CD14-positive monocyte (primary cell): ENCODE results near the gene GRAMD2B. TPM values are rescaled to one million over a fixed set of nuclear protein-coding genes. Genes with fewer than 3 reads are reported as not detected.

Experiments used
- DNase-seq, 3 donors: peaks; one replicate each; pipeline ENCODE4 v3.0.0-alpha.2; 2011 to 2022
- H2AFZ ChIP-seq: 2 replicates; pipeline ENCODE4 v1.6.0; 2012; ENCODE audit warnings: mild to moderate bottlenecking, low read depth, low read length, inconsistent platforms; ENCODE audit not compliant: insufficient read depth, poor library complexity, severe bottlenecking
- H3K27ac ChIP-seq, 2 donors: 1 replicate in 1 of 2; 2 replicates in 1 of 2; pipeline ENCODE4 v1.5.1; 2012 to 2013; ENCODE audit warnings: low read length in 2 of 2, control low read depth in 1 of 2, inconsistent platforms in 1 of 2, low read depth in 1 of 2, mild to moderate bottlenecking in 1 of 2
- H3K27me3 ChIP-seq, 2 donors: one replicate each; pipeline versions ENCODE4 v1.6.0 to v1.6.1; 2011 to 2013; ENCODE audit warnings: low read length in 2 of 2; ENCODE audit not compliant: control insufficient read depth in 2 of 2, insufficient read depth in 2 of 2
- H3K36me3 ChIP-seq, 2 donors: replicated peaks in 1 of 2; 1 replicate in 1 of 2; 2 replicates in 1 of 2; pipeline versions ENCODE4 v1.5.1 to v1.6.1; 2012 to 2013; ENCODE audit warnings: low read length in 2 of 2, control low read depth in 1 of 2, inconsistent platforms in 1 of 2, mild to moderate bottlenecking in 1 of 2; ENCODE audit not compliant: insufficient read depth in 2 of 2, control insufficient read depth in 1 of 2
- H3K4me1 ChIP-seq, 2 donors: 1 replicate in 1 of 2; 2 replicates in 1 of 2; pipeline versions ENCODE4 v1.5.1 to v1.6.1; 2012 to 2013; ENCODE audit warnings: low read length in 2 of 2, control low read depth in 1 of 2, inconsistent platforms in 1 of 2, mild to moderate bottlenecking in 1 of 2, moderate library complexity in 1 of 2; ENCODE audit not compliant: insufficient read depth in 2 of 2, control insufficient read depth in 1 of 2
- H3K4me2 ChIP-seq: replicated peaks from 2 replicates; pipeline ENCODE3; 2012; ENCODE audit warnings: low read length, moderate library complexity, mild to moderate bottlenecking; ENCODE audit not compliant: poor library complexity, severe bottlenecking; ENCODE audit errors: extremely low read depth
- H3K4me3 ChIP-seq, 3 experiments: fragments of 200-600 bp in 1 of 3; sonication (generic) in 1 of 3; replicated peaks in 1 of 3; 1 replicate in 2 of 3; 2 replicates in 1 of 3; pipeline ENCODE4 v1.5.1; 2011 to 2013; ENCODE audit warnings: low read length in 3 of 3, mild to moderate bottlenecking in 3 of 3, control low read depth in 2 of 3, low read depth in 2 of 3, inconsistent platforms in 1 of 3, moderate library complexity in 1 of 3
- H3K79me2 ChIP-seq: 2 replicates; pipeline ENCODE4 v1.6.0; 2012; ENCODE audit warnings: mild to moderate bottlenecking, control low read depth, inconsistent platforms, low read length, moderate library complexity; ENCODE audit not compliant: insufficient read depth
- H3K9ac ChIP-seq: 2 replicates; pipeline ENCODE4 v1.6.0; 2017; ENCODE audit warnings: low read length, mild to moderate bottlenecking; ENCODE audit not compliant: insufficient read depth, poor library complexity, severe bottlenecking
- H3K9me3 ChIP-seq, 2 donors: replicated peaks in 1 of 2; 1 replicate in 1 of 2; 2 replicates in 1 of 2; pipeline versions ENCODE4 v1.5.1 to v1.6.1; 2012 to 2013; ENCODE audit warnings: low read length in 2 of 2, control low read depth in 1 of 2; ENCODE audit not compliant: control insufficient read depth in 1 of 2, insufficient read depth in 1 of 2
- H4K20me1 ChIP-seq: 2 replicates; pipeline ENCODE4 v1.6.0; 2012; ENCODE audit warnings: mild to moderate bottlenecking, low read length, control low read depth, moderate library complexity; ENCODE audit not compliant: insufficient read depth
- H3K27ac Mint-ChIP-seq, 7 donors: one replicate each; pipeline ENCODE4 v1.8.0; 2020; ENCODE audit warnings: mild to moderate bottlenecking in 7 of 7, mixed read lengths in 7 of 7, moderate library complexity in 6 of 7, inconsistent platforms in 2 of 7
- H3K27me3 Mint-ChIP-seq, 3 donors: one replicate each; pipeline ENCODE4 v1.8.0; 2021 to 2022; ENCODE audit warnings: low read depth in 3 of 3, mild to moderate bottlenecking in 3 of 3, mixed read lengths in 3 of 3, moderate library complexity in 3 of 3, inconsistent platforms in 1 of 3
- H3K36me3 Mint-ChIP-seq, 2 donors: one replicate each; pipeline ENCODE4 v1.8.0; 2020; ENCODE audit warnings: mixed read lengths in 2 of 2, inconsistent platforms in 1 of 2, mild to moderate bottlenecking in 1 of 2
- H3K4me1 Mint-ChIP-seq: one replicate; pipeline ENCODE4 v1.8.0; 2020; ENCODE audit warnings: mild to moderate bottlenecking, mixed read lengths
- H3K4me3 Mint-ChIP-seq, 2 donors: one replicate each; pipeline ENCODE4 v1.8.0; 2020; ENCODE audit warnings: mild to moderate bottlenecking in 2 of 2, mixed read lengths in 2 of 2, moderate library complexity in 1 of 2
- H3K9me3 Mint-ChIP-seq, 7 donors: one replicate each; pipeline ENCODE4 v1.8.0; 2020 to 2022; ENCODE audit warnings: mixed read lengths in 7 of 7, mild to moderate bottlenecking in 6 of 7, moderate library complexity in 6 of 7, inconsistent platforms in 2 of 7
- WGBS: methylation state at CpG from one replicate; pipeline ENCODE4 v1.1.5; 2013; ENCODE audit warnings: missing lambda C conversion rate; ENCODE audit not compliant: insufficient coverage; 5-methylcytosine and 5-hydroxymethylcytosine counted together
- intact Hi-C, 2 donors: fragments of 100-400 bp; cut with micrococcal nuclease; formaldehyde crosslinking; loops; one replicate each; pipeline versions ENCODE4 v1.15.0 to v1.15.1; 2023
- polyA plus RNA-seq, 3 donors: library from polyadenylated mRNA; depleted of rRNA in 1 of 3; unstranded in 2 of 3; stranded (reverse) in 1 of 3; fragments of 300-500 nt in 2 of 3; fragments of >200 nt in 1 of 3; fragmentation: Illumina TruSeq in 2 of 3; gene quantifications; 1 replicate in 2 of 3; 2 replicates in 1 of 3; pipeline ENCODE4 v1.2.3, GENCODE V29; 2012 to 2021
- TF ChIP-seq, protein P1 (sequence below): fragments of 200-600 bp; IDR thresholded peaks from one replicate; pipeline ENCODE4 v1.8.0; 2022; ENCODE audit warnings: antibody characterized with exemption, mild to moderate bottlenecking

GRAMD2B gene
- polyA plus RNA-seq, 3 donors = 0.79 to 1.2 (median 1.1) TPM

DNA sequence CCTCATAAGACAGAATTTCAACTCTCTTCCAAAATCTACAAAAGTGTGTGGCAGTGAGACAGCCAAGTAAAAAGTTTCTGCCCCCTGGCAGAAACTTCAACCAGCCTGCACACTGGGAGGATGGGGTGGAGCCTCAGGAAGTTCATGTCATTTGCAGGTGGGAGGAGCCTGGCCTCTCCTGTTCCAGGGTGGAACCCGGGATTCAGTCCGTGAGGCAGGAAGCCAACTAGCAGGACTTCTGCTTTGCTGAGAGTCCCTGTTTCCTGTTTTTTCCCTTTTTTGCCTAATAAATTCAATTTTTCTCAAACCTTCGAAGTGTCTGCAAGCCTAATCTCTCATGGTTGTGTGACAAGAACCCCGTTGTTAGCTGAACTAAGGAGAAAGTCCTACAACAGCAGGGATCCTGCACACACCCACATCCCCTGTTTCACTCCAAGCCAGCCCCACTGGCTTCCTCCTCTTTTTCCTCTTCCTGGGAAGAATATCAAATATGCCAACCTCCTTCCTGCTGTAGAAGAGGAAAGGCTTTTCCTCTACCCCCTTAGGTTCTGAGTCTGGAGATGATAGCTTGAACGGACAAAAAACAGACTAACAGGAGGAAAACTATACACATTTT, 102.5 kb downstream of the GRAMD2B start:
- peaks cover 4 to 5% of the 10 kb centered on the region in 2 donors for H3K4me1 ChIP-seq
- Mint-ChIP-seq H3K36me3 (no peaks in the 10 kb centered on the region), H3K27ac (peak overlapping the region in 1 of 7 donors; percentile 69), H3K9me3 (peaks cover 0 to 5% (median 0%) of the 10 kb centered on the region in 7 donors), H3K4me1 (peaks cover 6% of the 10 kb centered on the region), H3K27me3 (peaks cover 3 to 5% (median 3%) of the 10 kb centered on the region in 3 donors), H3K4me3 (peak overlapping the region in 1 of 2 donors; percentile 68)
- peak overlapping the region; percentile 15 for H3K4me2 ChIP-seq
- 20% methylated on average over 3 of the region's 5 CpGs for WGBS
- peak overlapping the region; percentile 50 for H2AFZ ChIP-seq
- H3K79me2 ChIP-seq = no peaks in the 10 kb centered on the region
- no peak overlapping the region for H3K4me3 ChIP-seq
- no peak overlapping the region for H3K9ac ChIP-seq
- no peaks in the 10 kb centered on the region for H3K9me3 ChIP-seq
- no peaks in the 10 kb centered on the region for H3K27me3 ChIP-seq
- no peak overlapping the region for H3K27ac ChIP-seq
- intact Hi-C loops = no loop called here
- DNase-seq = no peak
- H4K20me1 ChIP-seq = no peaks in the 10 kb centered on the region
- H3K36me3 ChIP-seq = no peaks in the 10 kb centered on the region
- TF ChIP-seq, protein P1, sequence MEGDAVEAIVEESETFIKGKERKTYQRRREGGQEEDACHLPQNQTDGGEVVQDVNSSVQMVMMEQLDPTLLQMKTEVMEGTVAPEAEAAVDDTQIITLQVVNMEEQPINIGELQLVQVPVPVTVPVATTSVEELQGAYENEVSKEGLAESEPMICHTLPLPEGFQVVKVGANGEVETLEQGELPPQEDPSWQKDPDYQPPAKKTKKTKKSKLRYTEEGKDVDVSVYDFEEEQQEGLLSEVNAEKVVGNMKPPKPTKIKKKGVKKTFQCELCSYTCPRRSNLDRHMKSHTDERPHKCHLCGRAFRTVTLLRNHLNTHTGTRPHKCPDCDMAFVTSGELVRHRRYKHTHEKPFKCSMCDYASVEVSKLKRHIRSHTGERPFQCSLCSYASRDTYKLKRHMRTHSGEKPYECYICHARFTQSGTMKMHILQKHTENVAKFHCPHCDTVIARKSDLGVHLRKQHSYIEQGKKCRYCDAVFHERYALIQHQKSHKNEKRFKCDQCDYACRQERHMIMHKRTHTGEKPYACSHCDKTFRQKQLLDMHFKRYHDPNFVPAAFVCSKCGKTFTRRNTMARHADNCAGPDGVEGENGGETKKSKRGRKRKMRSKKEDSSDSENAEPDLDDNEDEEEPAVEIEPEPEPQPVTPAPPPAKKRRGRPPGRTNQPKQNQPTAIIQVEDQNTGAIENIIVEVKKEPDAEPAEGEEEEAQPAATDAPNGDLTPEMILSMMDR = no peak

DNA sequence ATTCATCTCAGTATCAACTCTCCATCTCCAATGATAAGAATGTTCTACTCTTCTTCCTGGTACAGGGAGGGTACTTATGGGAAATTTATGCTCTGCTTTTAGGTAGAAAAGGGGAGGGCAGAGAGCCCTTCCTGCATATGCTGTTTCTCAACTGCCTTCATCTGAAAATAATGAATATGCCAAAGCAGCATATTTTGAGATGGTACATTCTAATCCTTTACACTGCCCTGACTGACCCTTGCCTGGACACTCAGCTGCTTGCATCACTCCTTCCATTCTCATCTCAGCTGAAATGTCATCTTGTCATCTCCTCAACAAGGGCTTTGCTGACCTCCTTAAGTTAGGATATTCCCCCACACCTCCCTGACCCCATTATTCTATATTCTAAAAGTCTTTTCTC, 103.3 kb downstream of the GRAMD2B start:
- no peak overlapping the region for H2AFZ ChIP-seq

More for the DNA sequence above, 103.3 kb downstream of the GRAMD2B start:
- Mint-ChIP-seq H3K27me3 (peaks cover 3 to 6% (median 5%) of the 10 kb centered on the region in 3 donors), H3K9me3 (peaks cover 0 to 5% (median 0%) of the 10 kb centered on the region in 7 donors), H3K36me3 (no peaks in the 10 kb centered on the region), H3K4me1 (peaks cover 6% of the 10 kb centered on the region), H3K27ac (no peak overlapping the region), H3K4me3 (no peak overlapping the region)
- Histone ChIP-seq H3K4me1 (peaks cover 4 to 5% of the 10 kb centered on the region in 2 donors), H3K27me3 (no peaks in the 10 kb centered on the region), H3K9me3 (no peaks in the 10 kb centered on the region), H3K9ac (no peak overlapping the region), H3K79me2 (no peaks in the 10 kb centered on the region), H4K20me1 (no peaks in the 10 kb centered on the region), H3K27ac (no peak overlapping the region), H3K4me3 (no peak overlapping the region), H3K36me3 (no peaks in the 10 kb centered on the region), H3K4me2 (no peak overlapping the region)
- TF ChIP-seq, protein P1 = no peak
- no peak for DNase-seq
- intact Hi-C loops = no loop called here
